Fibroblast of lung (primary cell): Measurements from ENCODE around the gene HPN. TPM values are rescaled to one million over a fixed set of nuclear protein-coding genes. Genes with fewer than 3 reads are reported as not detected.

Source experiments
- DNase-seq, 2 donors: peaks; one replicate each; pipeline versions ENCODE4 v3.0.0 to v3.0.0-alpha.2; 2010; ENCODE audit warnings: low read depth in 2 of 2
- H2AFZ ChIP-seq: 2 replicates; pipeline ENCODE4 v1.5.1; 2012; ENCODE audit warnings: low read length, control low read depth, inconsistent platforms
- H3K27ac ChIP-seq: 2 replicates; pipeline ENCODE4 v1.5.1; 2011; ENCODE audit warnings: low read length, control low read depth; ENCODE audit not compliant: insufficient read depth
- H3K27me3 ChIP-seq: 2 replicates; pipeline ENCODE4 v1.5.1; 2011; ENCODE audit warnings: mild to moderate bottlenecking, low read length; ENCODE audit not compliant: control insufficient read depth, insufficient read depth
- H3K36me3 ChIP-seq: 2 replicates; pipeline ENCODE4 v1.5.1; 2011; ENCODE audit warnings: low read length; ENCODE audit not compliant: control insufficient read depth, insufficient read depth
- H3K4me1 ChIP-seq: 2 replicates; pipeline ENCODE4 v1.5.1; 2011; ENCODE audit warnings: low read length; ENCODE audit not compliant: control insufficient read depth, insufficient read depth; ENCODE audit errors: extremely low read depth
- H3K4me2 ChIP-seq: 2 replicates; pipeline ENCODE4 v1.5.1; 2011; ENCODE audit warnings: low read length, control low read depth; ENCODE audit not compliant: insufficient read depth; ENCODE audit errors: extremely low read depth
- H3K4me3 ChIP-seq, 4 experiments: fragments of 200-600 bp in 1 of 4; sonication (generic) in 1 of 4; replicated peaks in 1 of 4; 2 replicates each; pipeline ENCODE4 v1.5.1; 2011 to 2016; ENCODE audit warnings: low read length in 4 of 4, low read depth in 3 of 4, mild to moderate bottlenecking in 3 of 4, control low read depth in 2 of 4, inconsistent platforms in 1 of 4, mixed read lengths in 1 of 4; ENCODE audit not compliant: insufficient read depth in 1 of 4; ENCODE audit errors: control extremely low read depth in 1 of 4
- H3K79me2 ChIP-seq: 2 replicates; pipeline ENCODE4 v1.5.1; 2012; ENCODE audit warnings: mild to moderate bottlenecking, low read length, inconsistent platforms; ENCODE audit not compliant: control insufficient read depth, insufficient read depth
- H3K9ac ChIP-seq: 2 replicates; pipeline ENCODE4 v1.5.1; 2011; ENCODE audit warnings: mild to moderate bottlenecking, low read length, control low read depth; ENCODE audit not compliant: insufficient read depth
- H3K9me3 ChIP-seq: 2 replicates; pipeline ENCODE4 v1.5.1; 2012; ENCODE audit warnings: low read depth, low read length; ENCODE audit not compliant: control insufficient read depth, insufficient read depth
- H4K20me1 ChIP-seq: 2 replicates; pipeline ENCODE4 v1.5.1; 2011; ENCODE audit warnings: low read length; ENCODE audit not compliant: control insufficient read depth, insufficient read depth; ENCODE audit errors: extremely low read depth
- EZH2 ChIP-seq: IDR thresholded peaks from 2 replicates; pipeline ENCODE4 v1.5.1; 2012; ENCODE audit warnings: low read length, control low read depth, mild to moderate bottlenecking; ENCODE audit errors: missing control alignments
- polyA plus RNA-seq, 2 donors: library from polyadenylated mRNA; depleted of rRNA in 1 of 2; stranded (reverse) in 1 of 2; unstranded in 1 of 2; fragments of >200 nt; gene quantifications; 2 replicates each; pipeline ENCODE4 v1.2.1, GENCODE V29; 2011 to 2012; ENCODE audit warnings: missing spikeins in 1 of 2
- total RNA-seq: library from RNA; depleted of rRNA; stranded (reverse); fragments of >200 nt; gene quantifications from 2 replicates; pipeline ENCODE4 v1.2.1, GENCODE V29; 2014
- TF ChIP-seq, protein P1 (sequence below), 2 donors: IDR thresholded peaks in 1 of 2; conservative IDR thresholded peaks in 1 of 2; 1 replicate in 1 of 2; 2 replicates in 1 of 2; pipeline ENCODE4 v1.5.1; 2011 to 2012; ENCODE audit warnings: low read length in 2 of 2, control low read depth in 1 of 2, inconsistent platforms in 1 of 2, low read depth in 1 of 2, mild to moderate bottlenecking in 1 of 2

The HPN gene
- total and polyA plus RNA-seq, 2 donors (not counting 1 experiment from before 2014, with no cell fraction given): 0.33 TPM; not detected in 1

DNA sequence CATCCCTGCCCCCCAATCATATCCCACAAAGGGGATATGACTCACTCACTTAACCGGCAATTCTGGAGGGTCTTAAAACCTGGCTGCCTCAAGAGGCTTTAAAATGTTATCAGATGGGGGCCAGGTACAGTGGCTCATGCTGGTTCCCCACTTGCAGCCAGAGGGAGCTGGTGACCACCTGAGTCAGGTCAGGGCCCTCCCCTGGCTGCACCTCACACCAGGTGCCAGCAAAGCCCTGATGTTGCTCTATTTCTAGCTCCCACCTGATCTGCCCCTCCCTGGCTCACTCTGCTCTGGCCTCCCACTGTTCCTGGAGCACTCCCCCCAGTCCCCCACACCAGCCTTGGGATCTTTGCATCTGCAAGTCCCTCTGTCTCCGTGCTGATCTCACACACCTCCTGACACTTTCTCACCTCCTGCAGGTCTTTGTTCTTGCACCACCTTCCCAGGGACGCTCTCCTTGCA lies 14.2 kb downstream of the HPN start:
- H4K20me1 ChIP-seq: no peaks in the 10 kb centered on the region
- no peak overlapping the region for H2AFZ ChIP-seq
- no peaks in the 10 kb centered on the region for H3K9me3 ChIP-seq
- H3K79me2 ChIP-seq: no peaks in the 10 kb centered on the region
- H3K4me1 ChIP-seq: no peaks in the 10 kb centered on the region
- no peaks in the 10 kb centered on the region for H3K36me3 ChIP-seq
- peaks cover 6% of the 10 kb centered on the region for H3K27me3 ChIP-seq
- DNase-seq: no peak
- no peak overlapping the region for H3K9ac ChIP-seq
- TF ChIP-seq EZH2: no peak
- TF ChIP-seq, protein P1, sequence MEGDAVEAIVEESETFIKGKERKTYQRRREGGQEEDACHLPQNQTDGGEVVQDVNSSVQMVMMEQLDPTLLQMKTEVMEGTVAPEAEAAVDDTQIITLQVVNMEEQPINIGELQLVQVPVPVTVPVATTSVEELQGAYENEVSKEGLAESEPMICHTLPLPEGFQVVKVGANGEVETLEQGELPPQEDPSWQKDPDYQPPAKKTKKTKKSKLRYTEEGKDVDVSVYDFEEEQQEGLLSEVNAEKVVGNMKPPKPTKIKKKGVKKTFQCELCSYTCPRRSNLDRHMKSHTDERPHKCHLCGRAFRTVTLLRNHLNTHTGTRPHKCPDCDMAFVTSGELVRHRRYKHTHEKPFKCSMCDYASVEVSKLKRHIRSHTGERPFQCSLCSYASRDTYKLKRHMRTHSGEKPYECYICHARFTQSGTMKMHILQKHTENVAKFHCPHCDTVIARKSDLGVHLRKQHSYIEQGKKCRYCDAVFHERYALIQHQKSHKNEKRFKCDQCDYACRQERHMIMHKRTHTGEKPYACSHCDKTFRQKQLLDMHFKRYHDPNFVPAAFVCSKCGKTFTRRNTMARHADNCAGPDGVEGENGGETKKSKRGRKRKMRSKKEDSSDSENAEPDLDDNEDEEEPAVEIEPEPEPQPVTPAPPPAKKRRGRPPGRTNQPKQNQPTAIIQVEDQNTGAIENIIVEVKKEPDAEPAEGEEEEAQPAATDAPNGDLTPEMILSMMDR (conservative IDR thresholded peaks at IDR 0.05 in 1 of 2, IDR thresholded peaks at IDR 0.05 in 1 of 2; ENCODE audit: low read depth in 1 of 2, low read length in 2 of 2): no peak
- no peak overlapping the region for H3K27ac ChIP-seq
- H3K4me2 ChIP-seq: no peak overlapping the region
- H3K4me3 ChIP-seq: no peak overlapping the region

DNA sequence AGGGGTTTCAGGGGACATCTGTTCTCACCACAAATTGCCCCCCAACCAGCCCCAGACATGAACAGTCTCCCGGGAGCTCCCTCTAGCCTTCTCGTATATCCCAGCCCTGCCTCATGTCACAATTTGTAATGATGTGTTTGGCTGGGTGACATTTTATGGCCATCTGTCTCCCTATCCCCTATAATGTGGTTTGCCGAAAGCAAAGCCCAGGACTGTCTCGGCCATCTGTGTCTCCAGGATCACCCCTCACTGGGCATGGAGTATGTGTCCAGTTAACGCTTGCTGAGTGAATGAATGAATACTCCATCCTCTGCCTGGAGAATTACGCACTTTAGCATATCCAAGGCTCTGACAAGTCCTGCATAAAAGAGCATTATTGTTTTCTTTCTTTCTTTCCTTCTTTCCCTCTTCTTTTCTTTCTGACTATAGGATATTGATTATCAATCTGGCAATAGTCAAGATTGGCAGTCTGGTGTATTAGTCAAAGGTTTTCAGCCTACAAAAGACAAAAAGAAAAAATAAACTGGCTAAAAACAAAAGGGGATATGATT lies 15.1 kb downstream of the HPN start:
- Histone ChIP-seq H3K36me3 (no peaks in the 10 kb centered on the region), H3K4me2 (no peak overlapping the region), H3K27me3 (peaks cover 6% of the 10 kb centered on the region), H3K79me2 (no peaks in the 10 kb centered on the region), H4K20me1 (no peaks in the 10 kb centered on the region), H3K27ac (no peak overlapping the region), H2AFZ (no peak overlapping the region), H3K9ac (no peak overlapping the region), H3K4me1 (no peaks in the 10 kb centered on the region), H3K4me3 (no peak overlapping the region), H3K9me3 (no peaks in the 10 kb centered on the region)
- TF ChIP-seq EZH2: peak; percentile 28
- TF ChIP-seq, protein P1 (conservative IDR thresholded peaks at IDR 0.05 in 1 of 2, IDR thresholded peaks at IDR 0.05 in 1 of 2; ENCODE audit: low read depth in 1 of 2, low read length in 2 of 2): no peak
- DNase-seq: no peak

DNA sequence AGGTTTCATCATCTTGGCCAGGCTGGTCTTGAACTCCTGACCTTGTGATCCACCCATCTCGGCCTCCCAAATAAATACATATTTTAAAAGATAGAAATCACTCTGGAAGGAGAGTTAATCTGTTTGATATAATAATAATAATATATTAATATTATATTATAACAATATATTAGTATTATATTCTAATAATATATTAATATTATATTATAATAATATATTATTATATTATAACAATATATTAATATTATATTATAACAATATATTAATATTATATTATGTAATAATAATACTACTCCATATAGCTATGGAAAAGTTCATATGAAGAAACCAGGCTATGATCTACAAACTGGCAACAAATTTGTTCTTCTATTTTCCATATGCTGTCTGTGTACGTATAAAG lies 16.8 kb downstream of the HPN start:
- Histone ChIP-seq H3K4me2 (no peak overlapping the region), H3K79me2 (no peaks in the 10 kb centered on the region), H3K27ac (no peak overlapping the region), H3K4me1 (no peaks in the 10 kb centered on the region), H4K20me1 (no peaks in the 10 kb centered on the region), H2AFZ (no peak overlapping the region), H3K9ac (no peak overlapping the region), H3K9me3 (no peaks in the 10 kb centered on the region), H3K4me3 (no peak overlapping the region), H3K27me3 (peaks cover 6% of the 10 kb centered on the region), H3K36me3 (no peaks in the 10 kb centered on the region)
- TF ChIP-seq, protein P1 (conservative IDR thresholded peaks at IDR 0.05 in 1 of 2, IDR thresholded peaks at IDR 0.05 in 1 of 2; ENCODE audit: low read depth in 1 of 2, low read length in 2 of 2): no peak
- no peak for TF ChIP-seq EZH2
- DNase-seq: no peak
